Ovary (tissue), 9 donors: ENCODE measurements around the gene CD2. TPM values are rescaled to one million over a fixed set of nuclear protein-coding genes. Genes with fewer than 3 reads are reported as not detected.

Source experiments
- DNase-seq, 5 donors: peaks; one replicate each; pipeline ENCODE4 v3.0.0-alpha.2; 2019 to 2020
- H3K27ac ChIP-seq, 2 donors: fragments of 200-600 bp; one replicate each; pipeline versions ENCODE4 v1.5.1 to v1.8.0; 2019 to 2022
- H3K27me3 ChIP-seq: fragments of 200-600 bp; one replicate; pipeline ENCODE4 v1.8.0; 2022
- H3K36me3 ChIP-seq: fragments of 200-600 bp; sonication (generic); one replicate; pipeline ENCODE4 v1.5.1; 2019
- H3K4me1 ChIP-seq: one replicate; pipeline ENCODE4 v1.8.1; 2013; ENCODE audit warnings: mild to moderate bottlenecking, moderate library complexity; ENCODE audit not compliant: insufficient read depth
- H3K4me3 ChIP-seq: fragments of 200-600 bp; sonication (generic); one replicate; pipeline ENCODE4 v1.5.1; 2017
- H3K9me3 ChIP-seq, 2 donors: fragments of 200-600 bp in 1 of 2; sonication (generic) in 1 of 2; one replicate each; pipeline versions ENCODE4 v1.5.1 to v1.8.1; 2013 to 2019; ENCODE audit warnings: mild to moderate bottlenecking in 1 of 2, moderate library complexity in 1 of 2
- EP300 ChIP-seq: sonication (generic); formaldehyde crosslinking; IDR thresholded peaks from one replicate; pipeline ENCODE4 v1.6.1; 2017; ENCODE audit warnings: antibody characterized with exemption
- POLR2A ChIP-seq: fragments of 450-650 bp; IDR thresholded peaks from one replicate; pipeline ENCODE4 v1.6.1; 2017; ENCODE audit warnings: antibody characterized with exemption, mild to moderate bottlenecking, moderate library complexity
- WGBS, 3 donors: extraction: QIAGEN DNeasy Blood & Tissue Kit in 1 of 3; methylation state at CpG; one replicate each; pipeline versions ENCODE4 v1.1.5 to v1.1.7; 2013 to 2017; 5-methylcytosine and 5-hydroxymethylcytosine counted together
- intact Hi-C, 4 donors: fragments of 100-400 bp; cut with DNase I; formaldehyde crosslinking; loops; one replicate each; pipeline versions ENCODE4 v1.11.0 to v1.15.1; 2022 to 2023
- polyA plus RNA-seq, 2 donors: library from polyadenylated mRNA; stranded (reverse); fragments of 200-250 nt in 1 of 2; fragments of 350-450 nt in 1 of 2; fragmentation: Illumina TruSeq in 1 of 2; extraction: RNeasy Lipid Tissue Mini Kit (QIAGEN cat#74804) in 1 of 2; gene quantifications; one replicate each; pipeline ENCODE4 v1.2.3, GENCODE V29; 2013 to 2014
- total RNA-seq, 7 donors: library from RNA; depleted of rRNA in 2 of 7; stranded (reverse); fragments of >200 nt in 2 of 7; fragmentation: NEBNext Ultra II Directional in 3 of 7; extraction: Animal tissue kit (Norgen Biotek cat#: 25700) in 3 of 7; gene quantifications; one replicate each; pipeline versions ENCODE4 v1.1.0 to v1.2.4, GENCODE V29; 2016 to 2023
- TF ChIP-seq, protein P1 (sequence below), 3 donors: fragments of 450-650 bp in 2 of 3; fragments of 200-600 bp in 1 of 3; IDR thresholded peaks; one replicate each; pipeline versions ENCODE4 v1.5.1 to v1.8.0; 2016 to 2022; ENCODE audit warnings: antibody characterized with exemption in 3 of 3, mild to moderate bottlenecking in 1 of 3
- donor health status: DM: no; HTN: no; CAD: no; lungs with moderate emphysema.
- donor health status: DM: no; HTN: no; CAD: no.
- donor health status: Bipolar disorder and iron deficiency.
- donor health status: DM: yes; HTN: yes; CAD: no.
- donor health status: DM: no; HTN: no; CAD: no.
- donor health status: DM: yes; HTN: yes; CAD: no.

Gene CD2
- total and polyA plus RNA-seq, 9 donors: 0.30 to 11.1 (median 1.0) TPM

DNA sequence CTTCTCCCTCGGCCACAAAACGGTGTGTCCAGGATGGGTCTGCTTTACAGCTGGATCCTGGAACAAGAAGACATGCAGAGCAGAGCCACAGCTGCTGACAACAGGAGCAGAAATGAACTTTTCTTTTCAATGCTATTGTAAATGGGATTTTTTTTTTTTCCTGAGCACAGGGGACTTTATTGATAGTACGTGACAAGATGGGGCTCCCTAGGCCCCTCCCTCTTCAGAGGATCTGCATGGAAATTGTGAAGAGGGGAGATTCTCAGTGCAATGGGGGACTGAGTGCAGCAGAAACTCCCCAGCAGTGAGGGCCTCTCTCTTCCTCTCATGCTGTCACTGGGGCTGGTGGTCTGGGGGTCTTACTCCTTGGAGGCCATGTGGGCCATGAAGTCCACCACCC lies 40.8 kb upstream of the CD2 start:
- Histone ChIP-seq H3K4me3 (no peak overlapping the region), H3K27me3 (no peaks in the 10 kb centered on the region), H3K36me3 (no peaks in the 10 kb centered on the region), H3K4me1 (no peaks in the 10 kb centered on the region), H3K9me3 (no peaks in the 10 kb centered on the region), H3K27ac (no peak overlapping the region)
- 77 to 79% (median 78%) methylated on average over 3 of the region's 3 CpGs for WGBS, 3 donors
- intact Hi-C loops: no loop called here
- no peak for TF ChIP-seq EP300
- TF ChIP-seq POLR2A: no peak
- TF ChIP-seq, protein P1, sequence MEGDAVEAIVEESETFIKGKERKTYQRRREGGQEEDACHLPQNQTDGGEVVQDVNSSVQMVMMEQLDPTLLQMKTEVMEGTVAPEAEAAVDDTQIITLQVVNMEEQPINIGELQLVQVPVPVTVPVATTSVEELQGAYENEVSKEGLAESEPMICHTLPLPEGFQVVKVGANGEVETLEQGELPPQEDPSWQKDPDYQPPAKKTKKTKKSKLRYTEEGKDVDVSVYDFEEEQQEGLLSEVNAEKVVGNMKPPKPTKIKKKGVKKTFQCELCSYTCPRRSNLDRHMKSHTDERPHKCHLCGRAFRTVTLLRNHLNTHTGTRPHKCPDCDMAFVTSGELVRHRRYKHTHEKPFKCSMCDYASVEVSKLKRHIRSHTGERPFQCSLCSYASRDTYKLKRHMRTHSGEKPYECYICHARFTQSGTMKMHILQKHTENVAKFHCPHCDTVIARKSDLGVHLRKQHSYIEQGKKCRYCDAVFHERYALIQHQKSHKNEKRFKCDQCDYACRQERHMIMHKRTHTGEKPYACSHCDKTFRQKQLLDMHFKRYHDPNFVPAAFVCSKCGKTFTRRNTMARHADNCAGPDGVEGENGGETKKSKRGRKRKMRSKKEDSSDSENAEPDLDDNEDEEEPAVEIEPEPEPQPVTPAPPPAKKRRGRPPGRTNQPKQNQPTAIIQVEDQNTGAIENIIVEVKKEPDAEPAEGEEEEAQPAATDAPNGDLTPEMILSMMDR (IDR thresholded peaks at IDR 0.05): no peak
- no peak for DNase-seq

DNA sequence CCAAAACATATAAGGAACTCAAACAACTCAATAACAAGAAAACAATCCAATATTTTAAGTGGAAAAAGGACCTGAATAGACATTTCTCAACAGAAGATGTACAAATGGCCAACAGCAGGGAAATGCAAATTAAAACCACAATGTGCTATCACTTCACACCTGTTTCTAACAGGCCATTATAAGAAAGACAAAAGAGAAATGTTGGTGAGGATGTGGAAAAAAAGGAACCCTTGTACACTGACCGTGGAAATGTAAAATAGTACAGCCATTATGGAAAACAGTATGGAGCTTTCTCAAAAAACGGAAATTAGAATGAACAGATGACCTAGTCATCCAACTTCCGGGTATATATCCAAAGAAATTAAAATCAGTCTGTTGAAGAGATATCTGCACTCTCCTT lies 37.8 kb upstream of the CD2 start:
- Histone ChIP-seq H3K27ac (no peak overlapping the region), H3K9me3 (no peaks in the 10 kb centered on the region), H3K4me3 (no peak overlapping the region), H3K36me3 (no peaks in the 10 kb centered on the region), H3K27me3 (no peaks in the 10 kb centered on the region), H3K4me1 (no peaks in the 10 kb centered on the region)
- DNase-seq: no peak
- WGBS, 3 donors: 80 to 85% (median 85%) methylated on average over 3 of the region's 3 CpGs
- intact Hi-C loops: no loop called here
- TF ChIP-seq POLR2A: no peak
- no peak for TF ChIP-seq EP300

DNA sequence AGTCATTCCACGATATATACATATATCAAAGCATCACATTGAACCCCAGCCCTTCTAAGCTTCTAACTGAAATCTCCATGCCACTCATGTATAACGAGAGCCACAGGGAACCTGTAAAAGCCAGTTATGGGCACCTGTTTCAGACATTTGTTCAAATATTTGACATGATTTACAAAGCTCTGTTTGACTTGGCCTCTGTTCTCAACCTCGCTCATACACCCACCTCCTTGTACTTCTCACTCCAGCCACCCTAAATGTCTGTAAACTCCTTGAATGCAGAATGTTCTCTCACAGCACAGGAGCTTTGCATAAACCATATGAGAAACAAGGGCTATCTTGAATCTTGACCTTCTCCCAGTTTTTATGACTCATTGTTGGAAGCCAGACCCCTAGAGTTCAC lies 36.9 kb upstream of the CD2 start:
- WGBS, 3 donors: 77 to 84% (median 79%) methylated on average over 3 of the region's 3 CpGs
- no peak overlapping the region for H3K27ac ChIP-seq
- intact Hi-C loops: no loop called here
- no peaks in the 10 kb centered on the region for H3K4me1 ChIP-seq
- H3K4me3 ChIP-seq: no peak overlapping the region
- TF ChIP-seq, protein P1 (IDR thresholded peaks at IDR 0.05): no peak
- TF ChIP-seq POLR2A (no peak), EP300 (no peak)
- no peaks in the 10 kb centered on the region for H3K9me3 ChIP-seq
- no peak for DNase-seq
- no peaks in the 10 kb centered on the region for H3K27me3 ChIP-seq
- H3K36me3 ChIP-seq: no peaks in the 10 kb centered on the region

DNA sequence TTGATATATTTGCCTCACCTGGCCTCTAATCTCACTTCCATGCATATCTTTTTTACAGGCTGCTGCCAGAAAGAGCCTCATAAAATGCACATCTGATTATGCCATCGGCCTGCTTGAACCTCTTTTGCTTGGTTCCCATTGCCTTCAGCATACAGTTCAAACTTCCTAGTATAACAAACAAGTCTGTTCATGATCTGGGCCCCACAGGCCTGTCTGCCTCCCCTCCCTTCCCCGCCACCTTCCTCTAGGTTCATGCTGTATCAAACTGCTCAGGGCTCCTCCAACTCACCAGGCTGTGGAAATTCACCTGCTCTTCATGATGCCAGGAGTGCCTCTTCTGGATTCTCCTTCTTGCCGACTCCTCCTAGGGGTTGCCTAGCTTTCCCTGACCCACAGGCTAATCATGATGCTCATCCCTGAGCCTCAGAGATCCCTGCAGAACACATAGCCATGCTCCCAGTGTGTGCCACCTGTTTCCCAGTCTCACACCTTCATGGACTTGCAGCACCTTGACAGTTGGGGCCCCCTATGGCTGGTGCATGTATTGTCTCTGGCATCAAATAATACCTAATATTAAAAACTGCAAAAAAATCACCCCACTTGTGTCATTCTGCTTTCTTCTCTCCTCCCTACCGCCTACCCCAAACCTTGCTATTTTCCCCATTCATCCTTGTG lies 33.7 kb upstream of the CD2 start:
- intact Hi-C loops: loop anchor here in 1 of 4 donors (10.0 kb wide), 1 partner anchor 334 kb away; no protein-coding TSS in a partner anchor
- DNase-seq: no peak
- Histone ChIP-seq H3K4me1 (no peaks in the 10 kb centered on the region), H3K36me3 (no peaks in the 10 kb centered on the region), H3K9me3 (no peaks in the 10 kb centered on the region), H3K27me3 (no peaks in the 10 kb centered on the region), H3K4me3 (no peak overlapping the region), H3K27ac (no peak overlapping the region)
- TF ChIP-seq EP300 (no peak), POLR2A (no peak)
- TF ChIP-seq, protein P1 (IDR thresholded peaks at IDR 0.05): no peak
- 83 to 88% (median 87%) methylated on average over 4 of the region's 4 CpGs for WGBS, 3 donors

DNA sequence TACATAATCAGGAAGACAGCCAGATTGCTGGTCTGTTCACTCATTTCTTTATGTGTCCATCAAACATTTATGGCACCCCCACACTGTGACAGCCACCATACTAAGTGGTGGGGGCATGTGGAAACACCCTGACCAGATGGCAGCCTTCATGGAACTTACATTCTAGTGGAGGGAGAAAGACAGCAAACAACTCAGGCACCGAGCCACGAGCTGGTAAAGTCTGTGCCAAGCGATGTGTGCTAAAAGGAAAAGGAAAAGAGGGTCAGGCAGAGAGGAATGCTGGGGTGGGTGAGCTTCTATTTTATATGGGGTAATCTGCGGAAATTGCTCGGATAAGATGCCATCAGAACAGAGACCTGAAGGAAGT lies 33.2 kb upstream of the CD2 start:
- no peak overlapping the region for H3K27ac ChIP-seq
- no peak overlapping the region for H3K4me3 ChIP-seq
- no peaks in the 10 kb centered on the region for H3K27me3 ChIP-seq
- no peaks in the 10 kb centered on the region for H3K9me3 ChIP-seq
- DNase-seq: no peak
- intact Hi-C loops: loop anchor here in 1 of 4 donors (10.0 kb wide), 1 partner anchor 334 kb away; no protein-coding TSS in a partner anchor
- 90 to 92% (median 91%) methylated on average over 5 of the region's 5 CpGs for WGBS, 3 donors
- TF ChIP-seq POLR2A (no peak), EP300 (no peak)
- TF ChIP-seq, protein P1 (IDR thresholded peaks at IDR 0.05): no peak
- no peaks in the 10 kb centered on the region for H3K36me3 ChIP-seq
- no peaks in the 10 kb centered on the region for H3K4me1 ChIP-seq
